Progenitor cell of endocrine pancreas (in vitro differentiated cells): ENCODE data around the gene ARSA. TPM values are rescaled to one million over a fixed set of nuclear protein-coding genes. Genes with fewer than 3 reads are reported as not detected.
A peak's percentile ranks its signal among the peaks of the same experiment; 100 is the strongest.

Experiments used
- DNase-seq: peaks from one replicate; pipeline ENCODE4 v3.0.0; 2021; ENCODE audit warnings: low spot score; ENCODE audit not compliant: unreplicated experiment
- H3K27ac Mint-ChIP-seq: 2 replicates; pipeline ENCODE4 v1.8.0; 2021; ENCODE audit warnings: mild to moderate bottlenecking, moderate library complexity, mixed read lengths
- H3K27me3 Mint-ChIP-seq: 2 replicates; pipeline ENCODE4 v1.8.0; 2021; ENCODE audit warnings: mixed read lengths
- H3K36me3 Mint-ChIP-seq: 2 replicates; pipeline ENCODE4 v1.8.0; 2022; ENCODE audit warnings: mixed read lengths; ENCODE audit not compliant: insufficient read depth
- H3K4me1 Mint-ChIP-seq: 2 replicates; pipeline ENCODE4 v1.8.0; 2021; ENCODE audit warnings: low read depth, mixed read lengths
- H3K4me3 Mint-ChIP-seq: 2 replicates; pipeline ENCODE4 v1.8.0; 2021; ENCODE audit warnings: low read depth, mild to moderate bottlenecking, moderate library complexity, mixed read lengths
- H3K9me3 Mint-ChIP-seq: 2 replicates; pipeline ENCODE4 v1.8.0; 2021; ENCODE audit warnings: low read depth, mixed read lengths
- CTCF ChIP-seq: fragments of 200-600 bp; sonication (generic); IDR thresholded peaks from one replicate; pipeline ENCODE4 v1.5.0; 2021; ENCODE audit warnings: antibody characterized with exemption, mild to moderate bottlenecking; ENCODE audit not compliant: unreplicated experiment
- total RNA-seq: library from RNA; stranded (reverse); gene quantifications from 2 replicates; pipeline ENCODE4 v1.2.1, GENCODE V29; 2021

The ARSA gene
- total RNA-seq, 1 donor from 2014 or later: 36.2 TPM

GRCh38 chr22:50674606-50675552 is 46.9 kb upstream of the ARSA start:
- peak overlapping the region; percentile 44 for H3K4me3 Mint-ChIP-seq
- H3K27me3 Mint-ChIP-seq: peaks cover 46% of the 10 kb centered on the region
- peaks cover 2% of the 10 kb centered on the region for H3K36me3 Mint-ChIP-seq
- H3K4me1 Mint-ChIP-seq: no peaks in the 10 kb centered on the region
- no peak for TF ChIP-seq CTCF
- peak; percentile 67 for DNase-seq
- H3K9me3 Mint-ChIP-seq: no peaks in the 10 kb centered on the region
- H3K27ac Mint-ChIP-seq: no peak overlapping the region

- Mint-ChIP-seq H3K36me3 (peaks cover 2% of the 10 kb centered on the region), H3K4me3 (peak overlapping the region; percentile 40), H3K4me1 (no peaks in the 10 kb centered on the region), H3K9me3 (no peaks in the 10 kb centered on the region), H3K27me3 (peaks cover 48% of the 10 kb centered on the region), H3K27ac (no peak overlapping the region)
- no peak for DNase-seq
- no peak for TF ChIP-seq CTCF
These were observed 46.2 kb upstream of the ARSA start for GRCh38 chr22:50674130-50674500.

- H3K27me3 Mint-ChIP-seq: peaks cover 52% of the 10 kb centered on the region
- H3K9me3 Mint-ChIP-seq: no peaks in the 10 kb centered on the region
- DNase-seq: no peak
- H3K36me3 Mint-ChIP-seq: peaks cover 2% of the 10 kb centered on the region
- TF ChIP-seq CTCF: no peak
- peak overlapping the region; percentile 65 for H3K4me3 Mint-ChIP-seq
- no peak overlapping the region for H3K27ac Mint-ChIP-seq
- H3K4me1 Mint-ChIP-seq: no peaks in the 10 kb centered on the region
These were observed 45.5 kb upstream of the ARSA start for GRCh38 chr22:50673231-50674129.

- TF ChIP-seq CTCF: no peak
- no peak for DNase-seq
- H3K9me3 Mint-ChIP-seq: no peaks in the 10 kb centered on the region
- H3K4me3 Mint-ChIP-seq: peak within 1 kb of the TSS; percentile 65
- H3K27me3 Mint-ChIP-seq: peaks cover 57% of the 10 kb centered on the region
- H3K27ac Mint-ChIP-seq: no peak within 1 kb of the TSS
- H3K4me1 Mint-ChIP-seq: no peaks in the 10 kb centered on the region
- peaks cover 2% of the 10 kb centered on the region for H3K36me3 Mint-ChIP-seq
These were observed 44.7 kb upstream of the ARSA start, which contains the start of gene SHANK3 for GRCh38 chr22:50672471-50673230. SHANK3 (plus strand) TSS chr22:50672823.
